Measurements from ENCODE around the gene TAT.

TAT gene

GRCh38 chr16:71526111-71526631 is 50.7 kb downstream of the TAT start, which contains the start of gene CHST4:
TSS of gene CHST4 (plus strand) at chr16:71526426. CDS start at chr16:71536678, 10,252 bp downstream.
- POLR2A ChIA-PET = interaction anchor here (2.0 kb wide), 1 partner anchor 39 kb away, joined by 11 read pairs; no protein-coding TSS in a partner anchor
- CTCF ChIA-PET = interaction anchor here (0.7 to 2.6 kb wide), 8 partner anchors 12 to 268 kb away, joined by 3 to 18 read pairs (median 4); no protein-coding TSS in a partner anchor

More at GRCh38 chr16:71526111-71526631, 50.7 kb downstream of the TAT start, which contains the start of gene CHST4:
- Histone ChIP-seq H3K4me3 (ENCODE audit: low read depth, low read length) (peak within 1 kb of the TSS; percentile 17), H3K4me1 (ENCODE audit: control insufficient read depth, insufficient read depth, low read length) (peaks cover 6% of the 10 kb centered on the region), H3K9me3 (ENCODE audit: control insufficient read depth, insufficient read depth, low read depth, low read length) (no peaks in the 10 kb centered on the region), H3K27ac (ENCODE audit: extremely low read depth, low read depth, low read length) (no peak within 1 kb of the TSS; the same call in 1 of the 2 replicates), H3K36me3 (ENCODE audit: control insufficient read depth in 2 of 2, insufficient read depth in 1 of 2, low read length in 2 of 2) (no peaks in the 10 kb centered on the region)
- peak; percentile 82 for TF ChIP-seq TRIM28 (IDR thresholded peaks at IDR 0.05; ENCODE audit: borderline replicate concordance, low read length)
- TF ChIP-seq ZNF426 (tag by site-specific recombination; IDR thresholded peaks at IDR 0.05) = no peak
- TF ChIP-seq ZNF449 (tag by site-specific recombination; IDR thresholded peaks at IDR 0.05) = peak; percentile 44; the same call in 1 of the 2 replicates
- TF ChIP-seq PRDM1 (tag by site-specific recombination; IDR thresholded peaks at IDR 0.05) = peak; percentile 91
- TF ChIP-seq ZNF660 (tag by site-specific recombination; IDR thresholded peaks at IDR 0.05) = peak; percentile 88
- TF ChIP-seq ZNF549 (tag by site-specific recombination; IDR thresholded peaks at IDR 0.05) = no peak
- TF ChIP-seq ZNF148 (tag by site-specific recombination; IDR thresholded peaks at IDR 0.05; ENCODE audit: borderline replicate concordance) = no peak
- TF ChIP-seq ZNF600 (tag by site-specific recombination; IDR thresholded peaks at IDR 0.05) = peak; percentile 89
- TF ChIP-seq, protein P1, sequence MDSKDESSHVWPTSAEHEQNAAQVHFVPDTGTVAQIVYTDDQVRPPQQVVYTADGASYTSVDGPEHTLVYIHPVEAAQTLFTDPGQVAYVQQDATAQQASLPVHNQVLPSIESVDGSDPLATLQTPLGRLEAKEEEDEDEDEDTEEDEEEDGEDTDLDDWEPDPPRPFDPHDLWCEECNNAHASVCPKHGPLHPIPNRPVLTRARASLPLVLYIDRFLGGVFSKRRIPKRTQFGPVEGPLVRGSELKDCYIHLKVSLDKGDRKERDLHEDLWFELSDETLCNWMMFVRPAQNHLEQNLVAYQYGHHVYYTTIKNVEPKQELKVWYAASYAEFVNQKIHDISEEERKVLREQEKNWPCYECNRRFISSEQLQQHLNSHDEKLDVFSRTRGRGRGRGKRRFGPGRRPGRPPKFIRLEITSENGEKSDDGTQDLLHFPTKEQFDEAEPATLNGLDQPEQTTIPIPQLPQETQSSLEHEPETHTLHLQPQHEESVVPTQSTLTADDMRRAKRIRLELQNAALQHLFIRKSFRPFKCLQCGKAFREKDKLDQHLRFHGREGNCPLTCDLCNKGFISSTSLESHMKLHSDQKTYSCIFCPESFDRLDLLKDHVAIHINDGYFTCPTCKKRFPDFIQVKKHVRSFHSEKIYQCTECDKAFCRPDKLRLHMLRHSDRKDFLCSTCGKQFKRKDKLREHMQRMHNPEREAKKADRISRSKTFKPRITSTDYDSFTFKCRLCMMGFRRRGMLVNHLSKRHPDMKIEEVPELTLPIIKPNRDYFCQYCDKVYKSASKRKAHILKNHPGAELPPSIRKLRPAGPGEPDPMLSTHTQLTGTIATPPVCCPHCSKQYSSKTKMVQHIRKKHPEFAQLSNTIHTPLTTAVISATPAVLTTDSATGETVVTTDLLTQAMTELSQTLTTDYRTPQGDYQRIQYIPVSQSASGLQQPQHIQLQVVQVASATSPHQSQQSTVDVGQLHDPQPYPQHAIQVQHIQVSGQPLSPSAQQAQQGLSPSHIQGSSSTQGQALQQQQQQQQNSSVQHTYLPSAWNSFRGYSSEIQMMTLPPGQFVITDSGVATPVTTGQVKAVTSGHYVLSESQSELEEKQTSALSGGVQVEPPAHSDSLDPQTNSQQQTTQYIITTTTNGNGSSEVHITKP (tag by site-specific recombination; IDR thresholded peaks at IDR 0.05) = peak; percentile 52
- TF ChIP-seq INSM2 (tag by site-specific recombination; IDR thresholded peaks at IDR 0.05) = no peak
- TF ChIP-seq ZNF398 (tag by site-specific recombination; IDR thresholded peaks at IDR 0.05) = peak; percentile 12; the same call in 1 of the 2 replicates
- peak; percentile 36; the same call in 1 of the 2 replicates for TF ChIP-seq ZXDB (tag by site-specific recombination; IDR thresholded peaks at IDR 0.05)
- TF ChIP-seq ZNF366 (tag by site-specific recombination; conservative IDR thresholded peaks at IDR 0.05) = peak; percentile 52
- TF ChIP-seq ZIC2 (tag by site-specific recombination; IDR thresholded peaks at IDR 0.05) = peak; percentile 81
- peak; percentile 92 for TF ChIP-seq ZNF335 (tag by site-specific recombination; conservative IDR thresholded peaks at IDR 0.05)
- peak; percentile 73 for TF ChIP-seq ZBTB17 (tag by site-specific recombination; IDR thresholded peaks at IDR 0.05)
- peak; percentile 50; the same call in 1 of the 2 replicates for TF ChIP-seq SP7 (tag by site-specific recombination; IDR thresholded peaks at IDR 0.05)
- 0 out of 2 replicates have a peak, but pooled peaks have one; percentile 13 for TF ChIP-seq PATZ1 (tag by site-specific recombination; IDR thresholded peaks at IDR 0.05)
- TF ChIP-seq ZNF239 (tag by site-specific recombination; IDR thresholded peaks at IDR 0.05) = no peak
- TF ChIP-seq MZF1 (tag by site-specific recombination; IDR thresholded peaks at IDR 0.05; ENCODE audit: borderline replicate concordance) = peak; percentile 46
- TF ChIP-seq GLIS2 (tag by site-specific recombination; IDR thresholded peaks at IDR 0.05) = no peak
